ENCODE measurements around the gene NEO1.

- TF ChIP-seq ZNF70 (CRISPR knock-in tag; IDR thresholded peaks at IDR 0.05) (no peak), RARB (CRISPR knock-in tag; IDR thresholded peaks at IDR 0.05) (no peak), POU6F1 (CRISPR knock-in tag; IDR thresholded peaks at IDR 0.05; ENCODE audit: borderline replicate concordance, low read depth) (no peak), PATZ1 (CRISPR knock-in tag; IDR thresholded peaks at IDR 0.05; ENCODE audit: borderline replicate concordance) (no peak), PPARA (CRISPR knock-in tag; IDR thresholded peaks at IDR 0.05; ENCODE audit: borderline replicate concordance) (no peak), ZFP3 (CRISPR knock-in tag; IDR thresholded peaks at IDR 0.05) (no peak)
Observed at GRCh38 chr15:73015493-73015892, 36.8 kb upstream of the NEO1 start.
